Left lung (tissue), 10 donors: ENCODE results near the gene SCLT1. TPM values are rescaled to one million over a fixed set of nuclear protein-coding genes. Genes with fewer than 3 reads are reported as not detected.

Source experiments
- ATAC-seq: fragments of 200-7000 bp; cut with Tn5 transposase; one replicate; pipeline ENCODE4 v1.9.1; 2020; ENCODE audit warnings: moderate library complexity
- DNase-seq, 4 donors: peaks; one replicate each; pipeline ENCODE4 v3.0.0-alpha.2; 2013 to 2020
- H3K27ac ChIP-seq, 2 donors: fragments of 200-600 bp; sonication (generic) in 1 of 2; one replicate each; pipeline versions ENCODE4 v1.5.0 to v1.8.0; 2020 to 2021
- H3K27me3 ChIP-seq, 2 donors: fragments of 200-600 bp; sonication (generic) in 1 of 2; one replicate each; pipeline versions ENCODE4 v1.5.0 to v1.8.0; 2020 to 2021
- H3K36me3 ChIP-seq, 2 donors: fragments of 200-600 bp; sonication (generic) in 1 of 2; one replicate each; pipeline versions ENCODE4 v1.5.0 to v1.8.0; 2020 to 2021
- H3K4me1 ChIP-seq, 2 donors: fragments of 200-600 bp; one replicate each; pipeline ENCODE4 v1.8.0; 2021
- H3K4me3 ChIP-seq, 2 donors: fragments of 200-600 bp; sonication (generic) in 1 of 2; one replicate each; pipeline versions ENCODE4 v1.5.0 to v1.8.0; 2020 to 2021; ENCODE audit warnings: mild to moderate bottlenecking in 1 of 2
- H3K9me3 ChIP-seq, 2 donors: fragments of 200-600 bp; sonication (generic) in 1 of 2; one replicate each; pipeline versions ENCODE4 v1.5.0 to v1.8.0; 2020 to 2021
- intact Hi-C, 2 donors: fragments of 100-400 bp; cut with DNase I; formaldehyde crosslinking; loops; one replicate each; pipeline versions ENCODE4 v1.11.2 to v1.14.2; 2022
- polyA plus RNA-seq, 6 donors: library from polyadenylated mRNA; unstranded; fragments of 120-200 nt; gene quantifications; one replicate each; pipeline ENCODE4 v1.2.1, GENCODE V29; 2013; ENCODE audit not compliant: insufficient read length in 6 of 6
- total RNA-seq, 2 donors: library from RNA; stranded (reverse); fragmentation: NEBNext Ultra II Directional; extraction: Animal tissue kit (Norgen Biotek cat#: 25700); gene quantifications; one replicate each; pipeline ENCODE4 v1.2.1, GENCODE V29; 2021
- TF ChIP-seq, protein P1 (sequence below), 2 donors: fragments of 200-600 bp; sonication (generic) in 1 of 2; IDR thresholded peaks; one replicate each; pipeline versions ENCODE4 v1.5.0 to v1.8.0; 2021; ENCODE audit warnings: antibody characterized with exemption in 2 of 2
- donor health status: DM: no; HTN: yes; CAD: no.
- donor health status: DM: no; HTN: no; CAD: no.

Gene SCLT1
- total and polyA plus RNA-seq, 8 donors, result 12.4 to 24.1 (median 17.6) TPM

DNA sequence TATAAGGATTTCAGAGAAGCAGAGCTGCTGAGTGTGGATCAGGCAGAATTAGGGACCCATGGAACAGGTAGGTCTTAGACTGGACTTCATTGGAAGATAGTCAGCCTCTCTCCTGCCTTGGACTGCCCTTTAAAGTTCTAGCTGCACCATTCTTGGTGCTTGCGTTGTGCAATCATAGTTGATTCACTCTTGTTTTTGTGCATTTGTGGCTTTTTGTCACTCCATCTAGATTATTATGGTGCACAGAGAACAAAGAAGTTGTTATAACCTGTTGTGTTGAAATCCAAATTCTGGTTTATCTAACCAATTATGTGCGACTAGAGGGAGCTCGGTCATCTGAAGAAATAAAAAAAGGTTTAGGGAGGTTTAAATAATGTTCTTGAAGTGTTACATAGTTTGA lies 224.6 kb downstream of the SCLT1 start:
- Histone ChIP-seq H3K27me3 (no peaks in the 10 kb centered on the region), H3K4me1 (peaks cover 0 to 3% of the 10 kb centered on the region in 2 donors), H3K9me3 (no peaks in the 10 kb centered on the region), H3K36me3 (peaks cover 0 to 77% of the 10 kb centered on the region in 2 donors), H3K27ac (no peak overlapping the region), H3K4me3 (no peak overlapping the region)
- no peak for DNase-seq
- intact Hi-C loops, result no loop called here
- TF ChIP-seq, protein P1, sequence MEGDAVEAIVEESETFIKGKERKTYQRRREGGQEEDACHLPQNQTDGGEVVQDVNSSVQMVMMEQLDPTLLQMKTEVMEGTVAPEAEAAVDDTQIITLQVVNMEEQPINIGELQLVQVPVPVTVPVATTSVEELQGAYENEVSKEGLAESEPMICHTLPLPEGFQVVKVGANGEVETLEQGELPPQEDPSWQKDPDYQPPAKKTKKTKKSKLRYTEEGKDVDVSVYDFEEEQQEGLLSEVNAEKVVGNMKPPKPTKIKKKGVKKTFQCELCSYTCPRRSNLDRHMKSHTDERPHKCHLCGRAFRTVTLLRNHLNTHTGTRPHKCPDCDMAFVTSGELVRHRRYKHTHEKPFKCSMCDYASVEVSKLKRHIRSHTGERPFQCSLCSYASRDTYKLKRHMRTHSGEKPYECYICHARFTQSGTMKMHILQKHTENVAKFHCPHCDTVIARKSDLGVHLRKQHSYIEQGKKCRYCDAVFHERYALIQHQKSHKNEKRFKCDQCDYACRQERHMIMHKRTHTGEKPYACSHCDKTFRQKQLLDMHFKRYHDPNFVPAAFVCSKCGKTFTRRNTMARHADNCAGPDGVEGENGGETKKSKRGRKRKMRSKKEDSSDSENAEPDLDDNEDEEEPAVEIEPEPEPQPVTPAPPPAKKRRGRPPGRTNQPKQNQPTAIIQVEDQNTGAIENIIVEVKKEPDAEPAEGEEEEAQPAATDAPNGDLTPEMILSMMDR (IDR thresholded peaks at IDR 0.05), result no peak
- ATAC-seq, result no peak

DNA sequence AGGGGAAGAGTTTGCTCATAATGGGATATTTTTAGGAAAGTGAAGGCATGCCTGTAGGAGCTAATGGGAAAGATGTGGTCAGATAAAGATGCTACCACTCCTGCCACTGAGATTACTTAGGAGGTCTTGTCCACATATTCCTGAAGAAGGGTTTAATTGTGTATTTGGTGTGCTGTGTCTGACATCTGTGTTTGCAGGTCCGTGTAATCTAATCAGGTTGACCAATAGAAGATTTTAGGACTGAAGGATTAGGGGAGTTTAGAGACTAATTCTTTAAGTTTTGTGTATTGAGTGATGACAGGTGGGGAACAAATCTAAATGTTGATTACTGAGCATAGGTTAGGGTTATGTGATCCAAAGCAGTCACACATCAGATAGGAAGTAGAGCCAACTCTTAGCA lies 226.6 kb downstream of the SCLT1 start:
- intact Hi-C loops, result no loop called here
- H3K4me1 ChIP-seq, result peaks cover 0 to 21% of the 10 kb centered on the region in 2 donors
- DNase-seq (no peak), ATAC-seq (no peak)
- no peaks in the 10 kb centered on the region for H3K27me3 ChIP-seq
- H3K36me3 ChIP-seq, result peaks cover 0 to 73% of the 10 kb centered on the region in 2 donors
- H3K27ac ChIP-seq, result no peak overlapping the region
- H3K4me3 ChIP-seq, result no peak overlapping the region
- H3K9me3 ChIP-seq, result no peaks in the 10 kb centered on the region
- TF ChIP-seq, protein P1 (IDR thresholded peaks at IDR 0.05), result no peak

DNA sequence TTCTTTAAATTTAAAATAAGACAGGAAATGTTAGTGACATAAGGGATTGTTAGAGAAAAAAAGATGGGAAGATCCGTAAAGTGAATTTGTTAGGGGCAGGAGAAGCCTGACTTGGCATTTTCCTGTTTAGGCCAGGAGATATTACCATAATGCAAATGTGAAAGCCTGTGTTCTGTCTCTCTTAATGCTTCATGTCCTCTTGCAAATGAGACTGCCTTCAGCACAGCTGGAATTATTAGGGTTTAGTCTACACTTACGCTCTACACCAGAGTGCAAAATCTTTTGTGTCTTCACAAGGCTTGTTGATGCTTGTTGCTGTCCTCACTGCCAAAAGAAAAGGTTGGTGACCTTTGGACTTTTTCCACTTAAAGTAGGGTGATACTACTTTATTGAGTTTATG lies 227.1 kb downstream of the SCLT1 start:
- Histone ChIP-seq H3K27me3 (no peaks in the 10 kb centered on the region), H3K27ac (no peak overlapping the region), H3K4me3 (no peak overlapping the region), H3K9me3 (no peaks in the 10 kb centered on the region), H3K36me3 (peaks cover 0 to 73% of the 10 kb centered on the region in 2 donors), H3K4me1 (peaks cover 0 to 25% of the 10 kb centered on the region in 2 donors)
- intact Hi-C loops, result no loop called here
- TF ChIP-seq, protein P1 (IDR thresholded peaks at IDR 0.05), result no peak
- ATAC-seq, result no peak
- no peak for DNase-seq

DNA sequence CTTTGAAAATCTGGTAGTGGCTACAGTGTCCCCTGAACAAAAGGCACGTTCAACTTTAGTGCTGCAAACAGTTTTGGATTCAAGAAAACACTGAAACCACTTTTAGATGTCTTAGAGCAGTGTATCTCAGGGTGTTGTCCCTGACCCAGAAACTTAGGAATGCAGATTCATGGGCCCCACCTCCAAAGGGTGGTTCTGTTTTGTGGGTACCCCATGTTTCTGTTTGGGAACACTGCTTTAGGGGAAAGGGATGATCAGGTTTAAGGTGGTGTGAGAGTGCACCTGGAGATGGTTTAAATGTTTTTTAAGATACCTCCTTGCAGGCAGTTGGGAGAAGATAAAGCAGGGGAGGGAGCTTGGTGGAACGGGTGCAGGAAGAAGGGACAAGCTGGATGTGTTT lies 228.2 kb downstream of the SCLT1 start:
- Histone ChIP-seq H3K27me3 (no peaks in the 10 kb centered on the region), H3K27ac (no peak overlapping the region), H3K9me3 (no peaks in the 10 kb centered on the region), H3K4me1 (peaks cover 0 to 33% of the 10 kb centered on the region in 2 donors), H3K36me3 (peaks cover 0 to 71% of the 10 kb centered on the region in 2 donors), H3K4me3 (no peak overlapping the region)
- TF ChIP-seq, protein P1 (IDR thresholded peaks at IDR 0.05), result no peak
- intact Hi-C loops, result no loop called here
- DNase-seq (no peak), ATAC-seq (no peak)

GRCh38 chr4:128863312-128864075 lies 229.8 kb downstream of the SCLT1 start:
- TF ChIP-seq, protein P1 (IDR thresholded peaks at IDR 0.05), result peak; percentile 84 to 86
- DNase-seq (peak; percentile 55 to 84 (median 70)), ATAC-seq (peak; percentile 86)
- H3K4me1 ChIP-seq, result peaks cover 0 to 30% of the 10 kb centered on the region in 2 donors
- H3K27me3 ChIP-seq, result no peaks in the 10 kb centered on the region
- H3K36me3 ChIP-seq, result peaks cover 0 to 60% of the 10 kb centered on the region in 2 donors
- no peak overlapping the region for H3K4me3 ChIP-seq
- peak overlapping the region in 1 of 2 donors; percentile 71 for H3K27ac ChIP-seq
- no peaks in the 10 kb centered on the region for H3K9me3 ChIP-seq
- intact Hi-C loops, result no loop called here
